ENCODE results near the gene NECAB3.
"Not testable (repeated sequence)": the region's sequence is repeated elsewhere in the genome, so short reads cannot be mapped to it uniquely, and the experiment has no call there.

The NECAB3 gene

GRCh38 chr20:33649201-33649681 is 25.0 kb downstream of the NECAB3 start:
- CTCF ChIA-PET = interaction anchor here (1.4 to 10.9 kb wide), 4 partner anchors 16 to 387 kb away, joined by 4 to 99 read pairs (median 6); partner anchors contain the start of genes ACTL10 and C20orf144
- no peak overlapping the region for H3K4me3 ChIP-seq (ENCODE audit: low read depth, low read length)
- no peak for DNase-seq (ENCODE audit: low read depth, low spot score)
- POLR2A ChIA-PET = interaction anchor here (0.8 to 1.4 kb wide), 2 partner anchors 13 to 14 kb away, joined by 3 to 4 read pairs; partner anchors contain the start of gene C20orf144
- TF ChIP-seq CTCF (IDR thresholded peaks at IDR 0.05; ENCODE audit: insufficient read depth, low read length, missing control alignments) = no peak

GRCh38 chr20:33648396-33649004 is 25.7 kb downstream of the NECAB3 start:
- ChIA-PET CTCF (interaction anchor here (1.4 to 10.9 kb wide), 4 partner anchors 16 to 386 kb away, joined by 4 to 99 read pairs (median 6); partner anchors contain the start of genes ACTL10 and C20orf144), POLR2A (interaction anchor here (0.8 to 1.4 kb wide), 2 partner anchors 14 to 15 kb away, joined by 3 to 4 read pairs; partner anchors contain the start of gene C20orf144)
- no peak for TF ChIP-seq CTCF (IDR thresholded peaks at IDR 0.05; ENCODE audit: insufficient read depth, low read length, missing control alignments)
- H3K4me3 ChIP-seq (ENCODE audit: low read depth, low read length) = no peak overlapping the region
- DNase-seq (ENCODE audit: low read depth, low spot score) = no peak

- peak; percentile 69 for DNase-seq (ENCODE audit: low read depth, low spot score)
These were observed 26.4 kb downstream of the NECAB3 start for GRCh38 chr20:33647603-33648395.

GRCh38 chr20:33646959-33647602 is 27.1 kb downstream of the NECAB3 start:
- ChIA-PET POLR2A (interaction anchor here (0.7 to 0.8 kb wide), 2 partner anchors 158 to 203 kb away, joined by 3 read pairs; partner anchors contain the start of genes CBFA2T2 and SNTA1), CTCF (interaction anchor here (2.0 to 10.9 kb wide), 2 partner anchors 18 to 384 kb away, joined by 4 to 99 read pairs; partner anchors contain the start of genes ACTL10 and C20orf144)
- DNase-seq (ENCODE audit: low read depth, low spot score); H3K4me3 ChIP-seq (ENCODE audit: low read depth, low read length): not testable (repeated sequence)

More at GRCh38 chr20:33647603-33648395, 26.4 kb downstream of the NECAB3 start:
- ChIA-PET POLR2A (interaction anchor here (0.7 to 1.4 kb wide), 3 partner anchors 15 to 204 kb away, joined by 3 to 4 read pairs (median 3); partner anchors contain the start of genes C20orf144, CBFA2T2 and SNTA1), CTCF (interaction anchor here (2.0 to 10.9 kb wide), 3 partner anchors 17 to 385 kb away, joined by 4 to 99 read pairs (median 8); partner anchors contain the start of genes ACTL10 and C20orf144)
- no peak overlapping the region for H3K4me3 ChIP-seq (ENCODE audit: low read depth, low read length)
- TF ChIP-seq CTCF (IDR thresholded peaks at IDR 0.05; ENCODE audit: insufficient read depth, low read length, missing control alignments) = no peak

GRCh38 chr20:33646191-33646590 is 28.0 kb downstream of the NECAB3 start:
- POLR2A ChIA-PET = no interaction called here
- DNase-seq (ENCODE audit: low read depth, low spot score) = no peak
- no peak for TF ChIP-seq CTCF (IDR thresholded peaks at IDR 0.05; ENCODE audit: insufficient read depth, low read length, missing control alignments)
- CTCF ChIA-PET = interaction anchor here (10.9 kb wide), 1 partner anchor 19 kb away, joined by 99 read pairs; the partner anchor contains the start of genes ACTL10 and C20orf144
- H3K4me3 ChIP-seq (ENCODE audit: low read depth, low read length) = no peak overlapping the region

GRCh38 chr20:33645396-33645795 is 28.8 kb downstream of the NECAB3 start:
- no peak overlapping the region for H3K4me3 ChIP-seq (ENCODE audit: low read depth, low read length)
- POLR2A ChIA-PET = no interaction called here
- no peak for DNase-seq (ENCODE audit: low read depth, low spot score)
- CTCF ChIA-PET = no interaction called here
- TF ChIP-seq CTCF (IDR thresholded peaks at IDR 0.05; ENCODE audit: insufficient read depth, low read length, missing control alignments) = no peak
